ENCODE results near the gene CPOX.
"Not testable (repeated sequence)": the region's sequence is repeated elsewhere in the genome, so short reads cannot be mapped to it uniquely, and the experiment has no call there.

CPOX gene

DNA sequence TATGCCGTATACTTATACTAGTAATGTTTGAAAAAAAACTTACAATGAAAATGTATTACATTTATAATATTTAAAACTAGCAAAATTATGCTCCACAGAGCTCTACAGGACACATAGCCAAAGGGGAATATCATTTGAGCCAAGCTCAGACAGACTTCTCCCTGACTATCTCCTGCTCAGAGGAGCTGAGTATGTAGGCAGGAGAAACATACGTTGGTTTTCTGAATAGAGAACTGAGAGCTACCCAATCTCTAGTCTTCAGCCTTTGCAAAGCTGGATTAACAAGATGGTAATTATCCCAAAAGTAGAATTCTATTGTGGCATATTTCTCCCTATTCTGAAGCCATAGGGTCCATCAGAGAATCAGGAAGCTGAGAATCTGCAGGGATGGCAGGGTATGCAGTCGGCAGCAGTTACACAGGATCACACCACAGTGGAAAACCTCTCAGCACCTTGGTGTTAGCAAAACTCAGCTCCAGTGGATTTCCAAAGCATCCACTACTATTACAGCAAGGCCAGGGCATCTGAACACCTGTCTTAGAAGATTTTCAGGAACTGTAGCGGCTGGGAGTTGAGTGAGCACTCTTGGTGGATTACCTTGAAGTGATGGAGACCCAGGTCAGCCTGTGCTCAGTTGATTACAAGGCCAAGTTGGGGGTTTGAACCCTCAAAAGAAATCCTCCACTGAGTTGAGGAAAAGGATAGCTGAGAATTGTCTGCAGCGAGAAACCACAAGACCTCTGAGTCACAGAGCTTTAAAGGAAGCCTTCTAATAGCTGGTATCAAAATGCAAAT is 31.5 kb downstream of the CPOX start:
- no peak for DNase-seq (ENCODE audit: low read depth)

DNA sequence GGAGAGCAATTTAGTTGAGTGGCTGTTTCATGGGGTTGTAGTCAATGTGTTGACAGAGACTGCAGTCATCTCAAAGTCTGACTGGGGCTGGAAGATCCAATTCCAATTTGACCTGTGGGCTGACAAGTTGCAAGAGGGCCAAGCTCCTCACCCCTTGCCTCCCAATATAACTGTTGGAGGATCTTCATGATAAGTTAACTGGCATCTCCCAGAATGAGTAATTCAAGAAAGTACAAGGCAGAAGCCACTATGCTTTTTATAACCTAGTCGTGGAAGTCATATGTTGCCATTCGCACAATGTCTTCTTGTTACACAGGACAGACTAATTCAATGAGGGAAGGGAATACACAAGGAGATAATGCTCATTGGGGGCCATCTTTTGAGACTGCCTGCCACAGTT is 32.5 kb downstream of the CPOX start:
- no peak for DNase-seq (ENCODE audit: low read depth)

DNA sequence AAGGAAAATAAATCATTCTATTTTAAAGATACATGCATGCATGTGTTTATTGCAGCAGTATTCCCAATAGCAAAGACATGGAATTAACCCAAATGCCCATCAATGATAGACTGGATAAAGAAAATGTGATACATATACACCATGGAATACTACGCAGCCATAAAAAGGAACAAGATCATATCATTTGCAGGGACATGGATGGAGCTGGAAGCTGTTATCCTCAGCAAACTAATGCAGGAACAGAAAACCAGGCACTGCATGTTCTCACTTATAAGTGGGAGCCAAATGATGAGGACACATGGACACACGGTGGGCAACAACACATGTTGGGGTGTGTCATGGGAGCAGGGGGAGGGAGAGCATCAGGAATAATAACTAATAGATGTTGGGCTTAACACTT is 33.6 kb downstream of the CPOX start:
- DNase-seq (ENCODE audit: low read depth) = not testable (repeated sequence)

DNA sequence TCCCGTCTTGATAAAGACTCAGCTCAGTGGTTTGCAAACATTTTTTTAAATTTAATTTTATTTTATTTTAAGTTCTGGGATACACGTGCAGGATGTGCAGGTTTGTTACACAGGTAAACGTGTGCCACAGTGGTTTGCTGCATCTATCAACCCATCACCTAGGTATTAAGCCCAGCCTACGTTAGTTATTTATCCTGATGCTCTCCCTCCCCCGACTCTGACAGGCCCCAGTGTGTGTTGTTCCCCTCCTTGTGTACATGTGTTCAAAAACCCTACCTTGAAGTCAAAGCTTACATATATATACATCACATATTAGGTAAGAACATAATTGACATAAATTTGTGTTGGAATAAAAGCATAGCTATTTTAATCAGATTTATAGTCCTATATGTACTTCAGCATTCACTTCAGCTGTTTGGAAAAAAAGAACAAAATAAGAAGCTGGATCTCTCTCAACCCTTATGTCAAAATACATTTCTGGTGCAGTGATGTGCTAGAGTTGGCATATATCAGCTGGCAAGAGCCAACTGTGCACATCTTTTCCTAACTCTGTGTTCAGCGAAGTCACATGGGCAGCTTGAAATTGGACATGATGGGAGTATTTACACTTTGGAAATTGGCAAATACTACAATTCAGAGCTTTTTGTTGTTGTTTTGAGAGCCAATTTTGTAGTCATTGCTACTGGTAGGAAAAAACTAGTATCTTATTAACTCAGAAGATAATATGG is 35.1 kb downstream of the CPOX start:
- no peak for DNase-seq (ENCODE audit: low read depth)

DNA sequence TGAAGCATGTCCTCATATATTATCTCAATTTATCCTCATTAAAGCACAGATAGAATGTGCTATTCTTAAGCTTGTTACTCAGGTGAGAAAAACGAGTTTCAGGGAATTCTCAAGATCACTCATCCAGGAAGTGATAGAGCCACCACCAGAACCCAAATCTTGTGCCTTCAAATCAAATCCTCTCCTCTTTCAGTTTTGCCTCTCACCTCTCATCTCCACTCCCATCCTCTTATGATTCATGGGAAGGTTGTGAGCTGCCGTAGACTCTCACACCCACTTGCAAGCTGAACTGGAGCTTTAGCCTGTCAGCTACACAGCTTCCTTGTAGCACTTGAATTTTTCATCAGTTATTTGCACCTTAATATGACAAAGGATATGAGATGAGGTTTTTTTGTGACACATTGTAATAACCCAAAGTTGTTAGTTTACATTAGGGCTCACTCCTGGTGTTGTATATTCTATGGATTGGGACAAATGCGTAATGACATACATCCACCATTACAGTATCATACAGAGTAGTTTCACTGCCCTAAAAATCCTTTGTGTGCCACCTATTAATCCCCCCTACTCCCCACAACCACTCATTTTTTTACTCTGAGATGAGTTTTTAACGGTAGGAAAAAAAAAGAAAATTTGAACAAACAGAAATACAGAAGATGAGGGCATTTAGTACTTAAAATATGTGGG is 35.9 kb downstream of the CPOX start:
- no peak for DNase-seq (ENCODE audit: low read depth)

DNA sequence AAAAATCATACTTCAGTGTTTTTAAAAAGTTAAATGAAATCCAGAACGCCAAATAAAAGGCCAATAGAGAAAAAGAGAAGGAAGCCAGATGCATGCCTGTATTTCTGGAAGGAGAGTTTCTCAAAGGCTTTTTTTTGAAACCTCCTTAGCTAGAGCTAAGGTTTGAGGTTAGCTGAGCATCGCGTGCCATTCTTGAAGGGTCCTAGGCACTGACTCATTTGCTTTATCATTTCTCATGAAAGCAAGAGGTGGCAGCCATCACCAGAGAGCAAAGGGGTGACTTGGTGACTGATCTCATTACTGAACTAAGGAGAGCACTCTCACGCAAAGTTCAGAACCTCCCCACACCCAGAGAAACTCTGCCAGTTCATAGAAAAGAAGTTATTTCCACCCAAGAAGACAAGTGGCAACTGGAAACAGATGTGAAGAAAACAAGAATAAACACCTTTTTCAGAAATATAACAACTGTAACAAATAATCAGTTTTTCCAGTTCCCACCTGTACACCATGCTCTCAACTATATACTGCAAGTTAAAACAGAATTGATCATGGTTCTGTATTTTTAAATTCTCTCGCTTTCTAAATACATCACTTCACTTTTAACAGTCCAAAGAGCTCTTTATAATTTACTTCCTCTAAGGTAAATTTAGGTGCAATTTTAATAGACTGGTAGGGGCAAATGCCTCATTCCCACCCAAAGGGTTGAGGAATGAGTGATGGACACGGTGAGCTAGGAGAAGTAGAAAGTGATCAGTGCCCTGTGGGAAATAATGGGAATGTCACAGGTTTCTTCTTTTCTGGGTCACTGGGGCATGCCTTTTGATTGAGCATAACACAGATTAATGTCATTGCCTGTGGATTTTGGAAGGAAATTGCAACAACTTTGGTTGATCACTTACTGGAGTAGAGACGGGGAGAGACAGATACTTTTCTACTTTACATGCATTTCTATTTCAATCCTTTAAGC is 37.0 kb downstream of the CPOX start:
- DNase-seq (ENCODE audit: low read depth) = peak; percentile 32

DNA sequence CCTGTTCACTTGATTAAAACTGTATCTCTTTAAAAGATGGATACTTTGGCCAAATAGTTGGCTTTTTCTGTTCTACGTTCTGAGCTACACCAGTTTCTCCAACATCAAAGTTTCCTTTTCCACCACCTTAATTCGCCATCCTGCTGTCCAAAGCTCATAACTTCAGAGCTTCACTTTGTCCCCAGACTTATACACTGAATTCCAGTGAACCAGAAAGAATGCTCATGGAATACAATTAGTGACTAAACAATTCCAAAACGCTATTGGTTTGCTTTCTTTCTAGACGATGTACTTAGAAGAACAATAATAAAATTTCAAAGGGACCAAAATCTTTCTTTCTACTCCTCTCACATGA is 38.4 kb downstream of the CPOX start:
- no peak for DNase-seq (ENCODE audit: low read depth)

DNA sequence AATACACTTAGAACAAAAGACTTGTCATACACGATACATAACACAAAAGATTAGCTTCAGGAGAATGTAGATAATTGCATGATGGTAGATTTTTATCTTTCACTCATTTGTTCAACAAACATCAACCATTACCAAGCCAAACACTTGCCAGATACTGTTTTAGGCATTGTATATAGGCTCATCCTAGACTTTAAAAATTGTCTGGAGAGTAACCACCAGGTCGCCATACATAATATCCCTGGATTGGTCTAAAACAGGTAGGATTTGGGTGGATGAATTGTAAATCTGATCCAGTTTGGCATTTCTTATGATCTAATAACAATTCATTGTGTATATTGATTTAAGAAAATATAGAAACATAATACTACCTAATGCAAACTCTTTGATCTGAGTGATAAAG is 38.8 kb downstream of the CPOX start:
- DNase-seq (ENCODE audit: low read depth) = no peak

DNA sequence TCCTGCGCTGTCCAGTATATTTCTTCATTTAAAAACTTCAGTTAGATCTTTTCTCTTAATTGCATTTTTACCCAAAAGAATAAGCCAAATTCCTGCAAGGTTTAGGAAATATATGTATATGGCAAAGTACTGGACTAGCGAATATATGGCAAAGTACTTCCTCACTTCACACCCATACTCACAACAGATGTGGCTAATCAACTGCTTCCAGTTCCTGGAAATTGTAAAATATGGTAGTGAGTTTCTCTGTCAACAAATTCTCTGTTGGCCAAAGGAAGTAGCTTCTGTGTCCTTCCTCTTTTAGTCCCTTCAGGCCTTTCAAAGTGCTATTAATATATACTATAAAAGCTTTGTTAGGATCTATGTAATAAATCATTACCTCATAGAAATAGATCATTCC is 39.7 kb downstream of the CPOX start:
- DNase-seq (ENCODE audit: low read depth) = no peak

DNA sequence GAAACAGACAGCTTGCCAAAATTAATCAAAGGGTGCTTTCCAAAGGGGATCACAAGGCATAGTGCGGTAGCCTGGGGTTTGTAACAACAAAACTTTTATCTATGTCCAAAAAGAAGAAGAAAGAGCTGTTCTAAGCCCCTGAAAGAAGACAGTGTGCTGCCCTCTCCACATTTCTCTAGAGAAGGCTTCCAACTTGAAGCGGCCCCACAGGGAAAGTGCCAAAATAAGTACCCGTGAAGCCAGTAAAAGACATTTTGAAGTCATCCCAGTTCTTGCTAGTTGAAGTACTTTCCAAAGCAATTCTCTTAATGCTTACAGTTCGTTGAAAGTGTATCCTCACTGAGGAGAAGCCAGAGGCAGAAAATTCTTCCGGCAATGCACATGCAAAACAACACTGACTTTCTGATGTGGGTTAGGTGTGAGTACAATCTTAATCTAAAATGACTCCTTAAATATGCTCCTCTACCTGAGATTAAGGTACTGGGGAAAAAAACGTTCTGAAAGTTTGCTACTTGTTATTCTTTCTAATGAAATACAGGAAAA is 40.3 kb downstream of the CPOX start:
- no peak for DNase-seq (ENCODE audit: low read depth)

DNA sequence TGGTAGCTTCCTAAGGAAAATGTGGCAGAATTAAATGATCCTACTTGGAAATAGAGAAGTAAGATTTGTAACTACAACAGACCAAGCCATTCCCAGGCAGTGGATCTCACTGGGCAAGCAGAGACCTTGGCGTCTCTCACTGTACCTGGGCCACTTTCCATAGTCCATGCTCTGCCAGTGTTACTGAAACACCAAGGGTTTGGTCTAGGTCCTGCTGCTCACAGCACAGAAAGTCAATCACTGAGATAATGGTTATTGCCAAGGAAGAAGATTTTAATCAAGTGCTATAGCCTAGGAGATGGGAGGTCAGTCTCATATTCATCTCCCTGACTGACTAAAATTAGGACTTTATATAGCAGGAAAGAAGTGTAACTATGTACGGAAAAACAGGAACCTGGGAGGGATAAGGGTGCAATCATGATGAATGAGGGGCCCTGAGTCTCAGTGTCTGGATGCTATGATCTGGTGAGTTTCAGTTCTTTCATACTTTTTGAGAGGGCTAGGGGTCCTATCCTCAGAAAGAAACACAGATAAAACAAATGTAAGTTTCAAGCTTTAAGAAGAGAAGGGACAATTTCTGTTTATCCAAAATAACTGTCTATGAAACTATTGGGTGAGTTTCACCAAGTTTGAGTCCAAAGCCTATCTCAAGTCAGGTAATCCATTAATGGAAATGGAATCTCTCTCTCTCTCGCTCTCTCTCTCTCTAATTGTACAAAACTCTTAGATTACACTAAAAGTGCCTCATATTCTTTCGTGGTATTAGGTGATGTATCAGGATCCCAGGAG is 41.0 kb downstream of the CPOX start:
- DNase-seq (ENCODE audit: low read depth) = no peak

DNA sequence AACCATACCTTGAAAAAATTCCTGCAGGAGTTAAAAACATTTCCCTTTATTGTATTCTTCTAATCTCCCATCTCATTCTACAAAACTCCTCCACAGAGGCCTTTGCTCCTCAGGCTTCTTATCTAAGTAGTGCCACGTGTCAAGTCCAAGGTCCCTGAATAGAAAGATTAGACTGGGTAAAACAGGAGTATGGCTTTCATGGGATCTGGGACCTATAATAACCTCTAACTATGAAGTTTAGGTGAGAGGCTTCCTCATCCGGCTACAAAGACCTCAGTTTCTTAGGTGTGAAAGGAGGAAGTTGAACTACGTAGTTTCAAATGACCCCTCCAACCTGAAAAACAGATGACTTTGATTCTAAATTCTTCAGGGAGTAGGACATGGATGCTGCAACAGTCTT is 41.7 kb downstream of the CPOX start:
- no peak for DNase-seq (ENCODE audit: low read depth)

DNA sequence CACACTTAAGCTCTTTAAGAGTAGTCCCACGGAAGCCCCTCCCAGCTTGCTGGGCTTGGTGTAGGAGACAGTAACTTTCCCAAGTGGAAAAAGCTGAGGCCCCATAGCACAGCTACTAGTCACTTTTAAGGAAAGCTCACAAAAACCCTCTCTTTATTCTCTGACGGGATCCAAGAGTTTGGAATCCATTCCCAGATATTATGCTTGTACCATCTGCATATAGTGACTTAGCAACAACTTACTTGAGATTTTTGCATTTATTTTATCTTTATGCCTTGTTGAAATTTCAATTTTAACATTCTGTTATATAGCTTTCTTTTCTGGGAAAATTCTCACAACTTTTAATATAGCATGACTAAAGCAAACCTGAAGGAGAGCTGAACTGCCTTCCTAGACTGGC is 42.2 kb downstream of the CPOX start:
- no peak for DNase-seq (ENCODE audit: low read depth)

DNA sequence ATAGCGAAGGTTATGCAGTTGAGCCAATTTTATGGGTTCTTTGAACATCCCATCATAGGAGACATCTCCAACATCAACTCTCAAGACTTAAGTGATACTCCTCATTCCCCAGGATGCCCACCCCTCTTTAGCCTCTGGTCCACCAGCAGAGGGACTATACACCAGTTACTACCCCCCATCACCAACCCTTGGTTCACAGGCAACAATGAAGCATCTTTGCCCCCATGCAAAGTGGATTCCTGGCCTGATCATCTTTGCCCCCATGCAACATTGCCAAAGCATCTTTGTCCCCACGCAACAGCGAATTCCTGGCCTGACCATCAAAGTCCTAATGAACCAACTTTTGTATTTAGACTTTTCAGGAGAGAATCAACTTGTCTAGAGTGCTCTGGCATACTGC is 42.6 kb downstream of the CPOX start:
- DNase-seq (ENCODE audit: low read depth) = no peak

DNA sequence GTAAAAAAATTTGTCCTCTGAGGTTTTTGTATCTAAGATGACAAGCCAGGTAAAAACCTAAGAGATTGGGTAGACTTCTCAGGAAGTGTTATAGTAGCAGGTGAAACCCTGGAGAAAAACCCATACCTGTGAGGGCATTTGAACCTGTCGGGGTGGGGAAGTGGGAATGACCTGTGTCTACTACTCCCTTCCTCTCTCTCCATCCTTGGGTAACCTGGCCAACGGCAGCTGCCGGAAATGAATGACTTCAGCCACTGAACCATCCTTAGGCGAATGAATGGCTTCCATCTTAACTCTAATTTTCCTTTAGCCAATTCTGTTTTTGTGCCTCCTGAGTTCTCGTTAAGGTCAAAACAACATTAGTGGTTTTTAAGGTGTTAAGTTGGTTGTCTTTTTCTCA is 44.9 kb downstream of the CPOX start:
- DNase-seq (ENCODE audit: low read depth) = no peak

DNA sequence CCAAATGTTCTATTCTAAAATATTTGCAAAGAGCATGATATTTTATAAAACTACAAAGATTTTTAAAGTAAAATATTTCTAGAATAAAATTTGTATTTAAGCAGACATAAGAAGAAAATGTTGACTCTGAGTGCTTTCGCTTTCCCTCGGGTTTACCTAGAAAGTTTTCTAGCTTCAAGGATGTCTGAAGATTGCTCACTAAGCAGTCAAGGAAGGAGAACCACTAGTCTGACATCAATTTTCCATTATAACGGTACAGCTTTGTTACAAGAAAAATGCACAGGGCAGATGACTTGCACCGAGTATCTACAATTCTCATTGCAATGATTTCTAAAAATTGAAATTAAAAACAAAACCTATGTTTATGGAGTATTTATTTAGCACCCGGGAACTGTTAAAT is 47.5 kb downstream of the CPOX start:
- no peak for DNase-seq (ENCODE audit: low read depth)

DNA sequence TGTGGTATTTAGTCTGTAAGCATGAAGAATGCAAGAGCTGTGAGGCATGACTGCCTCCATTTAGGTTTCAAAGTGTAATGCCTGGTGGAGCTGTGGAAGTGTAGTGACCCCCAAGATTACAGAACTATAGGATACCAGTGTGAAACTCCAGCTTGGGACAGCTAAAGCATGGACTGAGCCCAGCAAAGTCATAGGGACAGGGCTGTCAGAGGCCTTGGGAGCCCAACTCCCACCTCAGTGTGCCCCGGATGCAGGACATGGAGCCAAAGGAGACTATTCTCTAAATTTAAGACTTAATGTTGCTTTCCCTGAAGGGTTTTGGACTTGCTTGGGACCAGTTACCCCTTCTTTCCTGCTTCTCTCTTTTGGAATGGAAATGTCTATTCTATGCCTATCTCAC is 50.8 kb downstream of the CPOX start:
- DNase-seq (ENCODE audit: low read depth) = no peak

DNA sequence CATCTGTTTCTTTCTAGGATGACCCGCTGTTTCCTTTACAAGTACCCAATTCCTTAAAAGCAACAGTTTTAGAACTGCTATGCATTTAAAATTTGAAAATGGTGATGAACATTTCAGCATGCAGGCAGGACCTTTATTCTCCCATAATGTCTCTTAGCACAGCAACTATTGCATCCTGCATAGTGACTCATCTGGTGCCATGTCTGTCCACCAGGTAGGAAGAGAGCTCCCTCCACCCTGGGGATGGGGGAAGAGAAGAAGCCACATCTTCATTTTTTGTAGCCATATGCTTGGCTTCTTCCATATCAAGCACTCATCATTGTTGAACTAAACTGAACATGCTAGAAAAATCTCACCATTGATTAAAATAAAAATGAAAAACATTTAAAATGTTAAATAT is 51.7 kb downstream of the CPOX start:
- DNase-seq (ENCODE audit: low read depth) = no peak

DNA sequence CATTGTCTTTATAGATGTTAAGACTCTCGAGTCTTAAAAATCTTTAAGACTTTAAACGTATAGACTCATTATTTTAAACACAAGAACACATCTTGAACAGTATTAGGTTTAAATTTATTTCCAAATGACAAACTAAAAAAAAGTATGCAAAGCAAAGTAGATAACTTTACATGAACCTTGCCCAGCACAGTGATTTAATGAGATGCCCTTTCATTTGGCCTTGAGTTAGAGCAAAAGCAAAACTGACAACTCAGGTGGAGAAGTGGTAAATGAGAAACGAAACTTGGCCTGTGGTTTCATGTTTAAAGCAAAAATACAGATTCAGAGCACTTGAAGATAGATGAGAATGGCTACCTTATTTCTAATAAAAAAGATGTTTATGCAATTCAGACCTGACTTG is 53.1 kb downstream of the CPOX start:
- DNase-seq (ENCODE audit: low read depth) = no peak

DNA sequence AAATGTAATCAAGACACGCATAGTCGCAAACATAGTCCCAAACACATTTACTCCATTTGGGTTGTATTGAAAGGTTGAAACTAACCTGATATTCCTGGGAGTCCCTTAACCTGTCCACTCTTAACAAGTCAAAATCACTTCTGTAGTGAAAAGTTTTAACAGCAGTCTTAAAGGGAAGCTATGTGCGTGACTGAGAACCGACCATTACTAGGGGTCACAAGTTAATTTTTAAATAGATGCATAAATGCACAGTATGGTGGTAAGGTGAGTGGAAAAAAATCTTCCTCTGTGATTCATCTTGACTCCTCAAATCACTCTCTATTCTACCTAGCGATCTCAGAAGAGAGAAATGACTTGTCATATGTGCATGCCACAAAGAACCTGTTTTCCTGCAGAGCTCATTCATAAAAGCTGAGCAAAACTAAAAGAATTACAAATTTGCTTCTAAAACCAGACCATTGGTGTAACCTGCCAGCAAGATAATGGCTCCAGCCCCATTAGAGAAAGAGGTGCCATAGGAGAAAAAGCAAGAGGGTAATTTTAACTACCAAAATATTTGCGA is 56.9 kb downstream of the CPOX start:
- DNase-seq (ENCODE audit: low read depth) = no peak

DNA sequence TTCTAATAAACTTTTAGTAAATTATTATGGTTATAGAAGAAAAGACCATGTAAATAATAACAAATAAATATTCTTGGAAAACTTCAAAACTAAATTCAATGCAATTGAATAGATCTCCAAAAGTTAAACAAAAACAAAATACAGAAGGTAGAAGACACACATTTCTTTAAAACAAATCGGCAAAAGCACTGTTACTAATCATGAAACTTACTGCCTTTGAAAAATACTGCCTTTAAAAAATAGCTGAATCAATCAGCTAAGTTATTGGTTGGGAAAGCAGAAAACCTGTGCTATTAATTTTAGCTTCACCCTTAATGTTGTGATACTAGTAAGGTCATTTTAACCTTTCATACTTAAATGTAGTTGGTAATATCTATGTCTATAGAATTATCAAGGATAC is 58.7 kb downstream of the CPOX start:
- no peak for DNase-seq (ENCODE audit: low read depth)
